NT2/D1 (cell line): ENCODE results near the gene TRAPPC8.
"Not testable (repeated sequence)": the region's sequence is repeated elsewhere in the genome, so short reads cannot be mapped to it uniquely, and the experiment has no call there.

Source experiments
- DNase-seq: peaks from one replicate; pipeline ENCODE4 v3.0.0-alpha.2; 2011; ENCODE audit warnings: low read depth, low spot score
- H3K27me3 ChIP-seq: 2 replicates; pipeline ENCODE4 v1.6.0; 2011; ENCODE audit warnings: mild to moderate bottlenecking; ENCODE audit not compliant: insufficient read length, insufficient read depth
- H3K36me3 ChIP-seq: 2 replicates; pipeline ENCODE4 v1.6.1; 2011; ENCODE audit warnings: mild to moderate bottlenecking, low read length, mixed read lengths; ENCODE audit not compliant: insufficient read depth, insufficient read length
- H3K4me1 ChIP-seq: 2 replicates; pipeline ENCODE4 v1.5.1; 2011; ENCODE audit not compliant: insufficient read depth, insufficient read length
- H3K4me3 ChIP-seq: 2 replicates; pipeline ENCODE4 v1.5.1; 2011; ENCODE audit warnings: low read depth; ENCODE audit not compliant: insufficient read length
- H3K9ac ChIP-seq: 2 replicates; pipeline ENCODE4 v1.6.0; 2011; ENCODE audit warnings: low read depth; ENCODE audit not compliant: insufficient read length
- H3K9me3 ChIP-seq: 2 replicates; pipeline ENCODE4 v1.5.1; 2011; ENCODE audit warnings: mild to moderate bottlenecking, low read length; ENCODE audit not compliant: insufficient read depth
- SUZ12 ChIP-seq: IDR thresholded peaks from 2 replicates; pipeline ENCODE4 v1.6.1; 2011; ENCODE audit not compliant: insufficient read length, insufficient read depth; ENCODE audit errors: extremely low read depth
- YY1 ChIP-seq: IDR thresholded peaks from 2 replicates; pipeline ENCODE4 v1.6.1; 2011; ENCODE audit not compliant: insufficient read length, insufficient read depth
- ZNF274 ChIP-seq: IDR thresholded peaks from 2 replicates; pipeline ENCODE4 v1.6.1; 2011; ENCODE audit warnings: mild to moderate bottlenecking, low read depth, low read length

TRAPPC8 gene

GRCh38 chr18:31828613-31829012 is 114.3 kb downstream of the TRAPPC8 start:
- TF ChIP-seq YY1 (no peak), ZNF274 (no peak), SUZ12 (no peak)
- Histone ChIP-seq H3K4me3 (no peak overlapping the region), H3K36me3 (peaks cover 26% of the 10 kb centered on the region), H3K4me1 (no peaks in the 10 kb centered on the region), H3K9ac (no peak overlapping the region), H3K27me3 (no peaks in the 10 kb centered on the region), H3K9me3 (peaks cover 17% of the 10 kb centered on the region)
- no peak for DNase-seq

- DNase-seq, result peak; percentile 55
- H3K4me3 ChIP-seq, H3K27me3 ChIP-seq, H3K4me1 ChIP-seq: not testable (repeated sequence)
- peaks cover 21% of the 10 kb centered on the region for H3K36me3 ChIP-seq
- H3K9me3 ChIP-seq, result peaks cover 27% of the 10 kb centered on the region
- H3K9ac ChIP-seq, result peak overlapping the region; percentile 76
These were observed 116.1 kb downstream of the TRAPPC8 start for GRCh38 chr18:31826673-31827325.

- Histone ChIP-seq H3K9me3 (peaks cover 30% of the 10 kb centered on the region), H3K4me3 (no peak overlapping the region), H3K36me3 (peaks cover 13% of the 10 kb centered on the region), H3K27me3 (no peaks in the 10 kb centered on the region), H3K9ac (no peak overlapping the region), H3K4me1 (no peaks in the 10 kb centered on the region)
- no peak for TF ChIP-seq YY1
- peak; percentile 90 for DNase-seq
These were observed 117.2 kb downstream of the TRAPPC8 start for GRCh38 chr18:31825772-31826171.

GRCh38 chr18:31821545-31822171 is 121.3 kb downstream of the TRAPPC8 start:
- H3K9ac ChIP-seq, result no peak overlapping the region
- no peaks in the 10 kb centered on the region for H3K36me3 ChIP-seq
- no peaks in the 10 kb centered on the region for H3K4me1 ChIP-seq
- no peak for TF ChIP-seq ZNF274
- TF ChIP-seq SUZ12, result no peak
- no peak for TF ChIP-seq YY1
- H3K27me3 ChIP-seq, result no peaks in the 10 kb centered on the region
- no peak overlapping the region for H3K4me3 ChIP-seq
- H3K9me3 ChIP-seq, result peaks cover 13% of the 10 kb centered on the region
- DNase-seq, result no peak

- TF ChIP-seq ZNF274 (no peak), SUZ12 (no peak), YY1 (no peak)
- H3K9me3 ChIP-seq, result peaks cover 13% of the 10 kb centered on the region
- no peaks in the 10 kb centered on the region for H3K4me1 ChIP-seq
- no peak for DNase-seq
- H3K9ac ChIP-seq, result no peak overlapping the region
- no peaks in the 10 kb centered on the region for H3K27me3 ChIP-seq
- H3K4me3 ChIP-seq, result no peak overlapping the region
- H3K36me3 ChIP-seq, result no peaks in the 10 kb centered on the region
These were observed 123.1 kb downstream of the TRAPPC8 start for GRCh38 chr18:31819925-31820229.

- TF ChIP-seq SUZ12 (no peak), ZNF274 (no peak), YY1 (no peak)
- no peaks in the 10 kb centered on the region for H3K27me3 ChIP-seq
- DNase-seq, result no peak
These were observed 123.6 kb downstream of the TRAPPC8 start for GRCh38 chr18:31819106-31819924.

GRCh38 chr18:31814132-31814531 is 128.8 kb downstream of the TRAPPC8 start:
- H3K9me3 ChIP-seq, result no peaks in the 10 kb centered on the region
- H3K4me1 ChIP-seq, result peaks cover 4% of the 10 kb centered on the region
- no peak for TF ChIP-seq YY1
- TF ChIP-seq SUZ12, result no peak
- no peak for TF ChIP-seq ZNF274
- no peak overlapping the region for H3K9ac ChIP-seq
- no peaks in the 10 kb centered on the region for H3K27me3 ChIP-seq
- H3K36me3 ChIP-seq, result no peaks in the 10 kb centered on the region
- DNase-seq, result no peak
- no peak overlapping the region for H3K4me3 ChIP-seq

More at GRCh38 chr18:31819106-31819924, 123.6 kb downstream of the TRAPPC8 start:
- peaks cover 13% of the 10 kb centered on the region for H3K9me3 ChIP-seq
- H3K4me3 ChIP-seq, result no peak overlapping the region
- H3K9ac ChIP-seq, result no peak overlapping the region
- no peaks in the 10 kb centered on the region for H3K36me3 ChIP-seq
- no peaks in the 10 kb centered on the region for H3K4me1 ChIP-seq

- H3K9ac ChIP-seq, DNase-seq, H3K9me3 ChIP-seq, H3K36me3 ChIP-seq, H3K4me1 ChIP-seq, H3K4me3 ChIP-seq, H3K27me3 ChIP-seq: not testable (repeated sequence)
These were observed 132.4 kb downstream of the TRAPPC8 start for GRCh38 chr18:31810336-31811130.

GRCh38 chr18:31809049-31809448 is 133.9 kb downstream of the TRAPPC8 start:
- not testable (repeated sequence) for H3K27me3 ChIP-seq, DNase-seq, H3K9me3 ChIP-seq, H3K4me3 ChIP-seq, H3K36me3 ChIP-seq, H3K4me1 ChIP-seq, H3K9ac ChIP-seq
